ENCODE results near the gene LRRC43.

LRRC43 gene, protein sequence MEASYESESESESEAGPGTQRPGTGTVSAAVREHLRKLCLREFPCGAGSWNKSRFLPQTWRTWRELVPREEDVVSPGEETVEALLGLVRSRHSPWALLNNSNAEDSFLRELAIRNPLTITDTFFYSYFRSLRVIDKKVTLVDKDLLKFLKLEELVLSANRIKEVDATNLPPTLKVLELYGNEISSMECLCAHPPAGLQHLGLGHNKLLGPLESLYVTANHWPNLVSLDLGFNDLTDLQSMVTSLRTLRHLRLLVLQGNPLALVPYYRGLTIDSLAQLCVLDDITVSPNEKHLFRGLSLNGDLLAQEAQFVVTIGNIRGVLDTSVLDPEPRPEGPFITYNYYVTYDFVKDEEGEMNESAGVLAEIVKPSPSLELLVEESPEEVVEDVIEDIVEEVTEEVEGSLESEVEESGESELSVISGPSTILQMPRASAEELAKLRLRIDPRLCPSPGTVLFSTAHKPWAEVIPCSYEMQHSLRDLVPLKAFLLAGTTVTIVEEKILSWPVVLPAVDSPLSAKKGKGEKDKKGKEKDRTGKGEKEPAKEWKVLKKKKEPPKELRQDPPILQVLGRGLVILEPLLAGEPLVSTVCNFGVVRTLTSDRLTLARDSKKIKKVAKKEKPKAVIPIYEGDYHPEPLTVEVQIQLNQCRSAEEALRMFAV

DNA sequence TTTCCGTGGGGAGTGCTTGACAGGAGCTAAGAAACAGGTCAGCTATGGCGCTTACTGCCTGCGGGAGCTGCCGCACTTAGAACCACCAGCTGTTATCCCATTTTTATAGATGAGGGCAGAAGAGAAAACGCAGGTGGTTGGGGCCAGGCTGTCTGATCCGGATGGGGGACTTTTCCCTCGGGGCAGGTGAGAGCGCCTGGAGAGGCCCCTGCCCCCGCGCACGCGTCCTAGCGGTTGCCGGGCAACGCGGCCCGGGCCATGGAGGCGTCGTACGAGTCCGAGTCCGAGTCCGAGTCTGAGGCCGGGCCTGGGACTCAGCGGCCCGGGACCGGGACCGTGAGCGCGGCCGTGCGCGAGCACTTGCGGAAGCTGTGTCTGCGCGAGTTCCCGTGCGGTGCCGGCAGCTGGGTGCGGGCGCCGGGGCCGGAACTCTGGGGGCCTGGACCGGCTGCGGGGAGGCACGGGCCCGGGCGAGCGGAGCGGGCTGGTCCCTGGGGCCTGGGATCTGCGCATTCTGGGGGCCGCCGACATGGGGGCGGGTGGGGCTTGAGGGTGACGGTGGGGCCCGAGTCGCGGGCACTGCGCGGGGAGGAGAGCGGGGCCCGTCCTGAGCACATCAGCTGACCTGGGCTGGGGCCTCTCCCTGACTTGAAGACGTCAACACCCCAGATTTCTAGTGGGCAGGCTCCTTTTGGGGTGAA lies at the start of gene LRRC43:
Gene LRRC43 (plus strand): TSS at position 237 of the 701 bp plus-strand sequence. CDS start 22 bp downstream, at position 259.
- H3K9me3 ChIP-seq (ENCODE audit: control insufficient read depth, low read length) = no peaks in the 10 kb centered on the region
- H3K4me3 ChIP-seq (ENCODE audit: low read length) = no peak within 1 kb of the TSS
- peaks cover 8% of the 10 kb centered on the region for H3K27me3 ChIP-seq (ENCODE audit: control insufficient read depth, insufficient read depth, low read length)
- peak within 1 kb of the TSS; percentile 57 for H3K9ac ChIP-seq (ENCODE audit: low read length)
- H3K4me1 ChIP-seq (ENCODE audit: control insufficient read depth, insufficient read depth, low read length) = peaks cover 5% of the 10 kb centered on the region
- no peaks in the 10 kb centered on the region for H3K36me3 ChIP-seq (ENCODE audit: control insufficient read depth, insufficient read depth, low read length)

- H3K9me3 ChIP-seq (ENCODE audit: control insufficient read depth, low read length) = no peaks in the 10 kb centered on the region
- H3K9ac ChIP-seq (ENCODE audit: low read length) = no peak overlapping the region
- peaks cover 44% of the 10 kb centered on the region for H3K36me3 ChIP-seq (ENCODE audit: control insufficient read depth, insufficient read depth, low read length)
- H3K4me3 ChIP-seq (ENCODE audit: low read length) = no peak overlapping the region
- peaks cover 3% of the 10 kb centered on the region for H3K4me1 ChIP-seq (ENCODE audit: control insufficient read depth, insufficient read depth, low read length)
- H3K27me3 ChIP-seq (ENCODE audit: control insufficient read depth, insufficient read depth, low read length) = no peaks in the 10 kb centered on the region
Observed at GRCh38 chr12:122133192-122133950, 49.6 kb upstream of the LRRC43 start.

DNA sequence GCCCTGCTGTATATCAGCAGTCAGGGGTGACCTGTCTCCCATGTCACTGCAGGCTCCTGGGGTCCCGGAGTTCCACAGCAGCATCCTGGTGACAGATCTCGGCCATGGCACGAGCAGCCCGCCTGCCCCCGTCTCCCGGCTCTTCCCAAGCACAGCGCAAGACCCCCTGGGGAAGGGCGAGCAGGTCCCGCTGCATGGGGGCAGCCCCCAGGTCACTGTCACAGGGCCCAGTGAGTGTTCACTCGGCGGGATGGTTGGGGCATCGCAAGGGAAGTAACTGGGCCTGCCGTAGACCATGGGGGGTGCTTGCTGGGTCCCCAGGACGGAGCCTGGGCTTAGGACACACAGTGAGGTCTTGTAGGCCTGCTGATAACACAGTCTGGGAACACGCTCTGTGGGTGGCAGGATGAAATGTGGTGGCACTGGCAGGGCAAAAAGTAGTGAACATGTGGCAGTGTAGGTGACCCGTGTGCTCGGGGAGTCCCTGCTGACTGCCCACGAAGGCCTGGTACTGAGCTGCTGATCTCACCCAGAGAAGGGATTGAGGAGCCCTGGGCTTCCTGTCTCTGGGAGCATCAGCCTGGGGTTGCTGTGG lies 47.4 kb upstream of the LRRC43 start:
- Histone ChIP-seq H3K4me1 (ENCODE audit: control insufficient read depth, insufficient read depth, low read length) (peaks cover under 1% of the 10 kb centered on the region), H3K9me3 (ENCODE audit: control insufficient read depth, low read length) (no peaks in the 10 kb centered on the region), H3K9ac (ENCODE audit: low read length) (no peak overlapping the region), H3K36me3 (ENCODE audit: control insufficient read depth, insufficient read depth, low read length) (peaks cover 36% of the 10 kb centered on the region), H3K4me3 (ENCODE audit: low read length) (no peak overlapping the region), H3K27me3 (ENCODE audit: control insufficient read depth, insufficient read depth, low read length) (no peaks in the 10 kb centered on the region)

DNA sequence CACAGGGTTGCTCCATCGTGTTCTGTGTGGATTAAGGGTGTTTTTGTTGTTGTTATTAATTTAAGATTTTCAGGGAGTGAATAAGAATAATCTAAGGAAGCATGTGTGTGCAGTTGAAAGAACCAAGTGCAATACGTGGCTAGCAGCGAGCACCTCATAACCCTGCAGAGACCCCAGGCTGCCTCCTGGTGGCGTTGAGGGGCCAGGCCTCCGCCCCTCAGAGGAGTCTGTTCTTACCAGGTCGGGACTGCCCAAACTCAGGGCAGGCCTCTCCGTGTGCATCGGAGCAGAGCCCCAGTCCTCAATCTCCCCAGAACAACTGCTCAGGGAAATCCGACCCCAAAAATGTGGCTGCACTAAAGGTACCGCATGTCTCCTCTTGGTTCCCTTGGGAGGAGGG lies 45.7 kb upstream of the LRRC43 start:
- Histone ChIP-seq H3K9ac (ENCODE audit: low read length) (no peak overlapping the region), H3K4me3 (ENCODE audit: low read length) (no peak overlapping the region), H3K36me3 (ENCODE audit: control insufficient read depth, insufficient read depth, low read length) (peaks cover 44% of the 10 kb centered on the region), H3K27me3 (ENCODE audit: control insufficient read depth, insufficient read depth, low read length) (no peaks in the 10 kb centered on the region), H3K9me3 (ENCODE audit: control insufficient read depth, low read length) (no peaks in the 10 kb centered on the region), H3K4me1 (ENCODE audit: control insufficient read depth, insufficient read depth, low read length) (no peaks in the 10 kb centered on the region)

GRCh38 chr12:122137681-122138080 lies 45.2 kb upstream of the LRRC43 start:
- H3K9ac ChIP-seq (ENCODE audit: low read length) = no peak overlapping the region
- no peaks in the 10 kb centered on the region for H3K4me1 ChIP-seq (ENCODE audit: control insufficient read depth, insufficient read depth, low read length)
- H3K36me3 ChIP-seq (ENCODE audit: control insufficient read depth, insufficient read depth, low read length) = peaks cover 45% of the 10 kb centered on the region
- no peaks in the 10 kb centered on the region for H3K9me3 ChIP-seq (ENCODE audit: control insufficient read depth, low read length)
- no peaks in the 10 kb centered on the region for H3K27me3 ChIP-seq (ENCODE audit: control insufficient read depth, insufficient read depth, low read length)
- no peak overlapping the region for H3K4me3 ChIP-seq (ENCODE audit: low read length)

- Histone ChIP-seq H3K4me1 (ENCODE audit: control insufficient read depth, insufficient read depth, low read length) (no peaks in the 10 kb centered on the region), H3K9me3 (ENCODE audit: control insufficient read depth, low read length) (no peaks in the 10 kb centered on the region), H3K36me3 (ENCODE audit: control insufficient read depth, insufficient read depth, low read length) (peaks cover 45% of the 10 kb centered on the region)
Observed at GRCh38 chr12:122138181-122138580, 44.7 kb upstream of the LRRC43 start.

DNA sequence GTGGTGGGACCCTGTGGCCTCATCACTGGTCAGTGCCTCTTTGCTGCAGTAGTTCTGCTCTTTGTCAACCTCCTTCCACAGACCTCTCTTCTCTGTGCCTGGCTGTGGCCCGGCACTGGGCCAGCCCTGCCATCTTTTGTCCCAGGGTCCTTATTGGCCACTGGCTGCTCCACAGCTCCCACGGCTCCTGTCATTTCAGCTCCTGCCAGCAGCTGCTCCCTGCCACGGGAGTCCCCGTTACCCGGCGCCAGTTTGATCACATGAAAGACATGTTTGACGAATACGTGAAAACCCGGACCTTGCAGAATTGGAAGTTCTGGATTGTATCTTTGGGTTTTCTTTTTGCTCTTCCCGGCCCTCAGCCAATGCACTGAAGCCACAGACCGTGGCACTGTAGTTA lies 44.3 kb upstream of the LRRC43 start:
- Histone ChIP-seq H3K9me3 (ENCODE audit: control insufficient read depth, low read length) (no peaks in the 10 kb centered on the region), H3K27me3 (ENCODE audit: control insufficient read depth, insufficient read depth, low read length) (no peaks in the 10 kb centered on the region), H3K4me3 (ENCODE audit: low read length) (no peak overlapping the region), H3K9ac (ENCODE audit: low read length) (no peak overlapping the region), H3K36me3 (ENCODE audit: control insufficient read depth, insufficient read depth, low read length) (peaks cover 49% of the 10 kb centered on the region), H3K4me1 (ENCODE audit: control insufficient read depth, insufficient read depth, low read length) (no peaks in the 10 kb centered on the region)

More at GRCh38 chr12:122138181-122138580, 44.7 kb upstream of the LRRC43 start:
- H3K27me3 ChIP-seq (ENCODE audit: control insufficient read depth, insufficient read depth, low read length) = no peaks in the 10 kb centered on the region
- H3K4me3 ChIP-seq (ENCODE audit: low read length) = no peak overlapping the region
- no peak overlapping the region for H3K9ac ChIP-seq (ENCODE audit: low read length)

GRCh38 chr12:122139266-122139665 lies 43.7 kb upstream of the LRRC43 start:
- H3K9me3 ChIP-seq (ENCODE audit: control insufficient read depth, low read length) = no peaks in the 10 kb centered on the region
- no peak overlapping the region for H3K4me3 ChIP-seq (ENCODE audit: low read length)
- no peaks in the 10 kb centered on the region for H3K27me3 ChIP-seq (ENCODE audit: control insufficient read depth, insufficient read depth, low read length)
- H3K9ac ChIP-seq (ENCODE audit: low read length) = no peak overlapping the region
- H3K36me3 ChIP-seq (ENCODE audit: control insufficient read depth, insufficient read depth, low read length) = peaks cover 51% of the 10 kb centered on the region
- no peaks in the 10 kb centered on the region for H3K4me1 ChIP-seq (ENCODE audit: control insufficient read depth, insufficient read depth, low read length)

- Histone ChIP-seq H3K36me3 (ENCODE audit: control insufficient read depth, insufficient read depth, low read length) (peaks cover 50% of the 10 kb centered on the region), H3K27me3 (ENCODE audit: control insufficient read depth, insufficient read depth, low read length) (no peaks in the 10 kb centered on the region), H3K4me3 (ENCODE audit: low read length) (no peak overlapping the region), H3K9me3 (ENCODE audit: control insufficient read depth, low read length) (no peaks in the 10 kb centered on the region), H3K9ac (ENCODE audit: low read length) (no peak overlapping the region), H3K4me1 (ENCODE audit: control insufficient read depth, insufficient read depth, low read length) (no peaks in the 10 kb centered on the region)
Observed at GRCh38 chr12:122139941-122140340, 43.0 kb upstream of the LRRC43 start.

DNA sequence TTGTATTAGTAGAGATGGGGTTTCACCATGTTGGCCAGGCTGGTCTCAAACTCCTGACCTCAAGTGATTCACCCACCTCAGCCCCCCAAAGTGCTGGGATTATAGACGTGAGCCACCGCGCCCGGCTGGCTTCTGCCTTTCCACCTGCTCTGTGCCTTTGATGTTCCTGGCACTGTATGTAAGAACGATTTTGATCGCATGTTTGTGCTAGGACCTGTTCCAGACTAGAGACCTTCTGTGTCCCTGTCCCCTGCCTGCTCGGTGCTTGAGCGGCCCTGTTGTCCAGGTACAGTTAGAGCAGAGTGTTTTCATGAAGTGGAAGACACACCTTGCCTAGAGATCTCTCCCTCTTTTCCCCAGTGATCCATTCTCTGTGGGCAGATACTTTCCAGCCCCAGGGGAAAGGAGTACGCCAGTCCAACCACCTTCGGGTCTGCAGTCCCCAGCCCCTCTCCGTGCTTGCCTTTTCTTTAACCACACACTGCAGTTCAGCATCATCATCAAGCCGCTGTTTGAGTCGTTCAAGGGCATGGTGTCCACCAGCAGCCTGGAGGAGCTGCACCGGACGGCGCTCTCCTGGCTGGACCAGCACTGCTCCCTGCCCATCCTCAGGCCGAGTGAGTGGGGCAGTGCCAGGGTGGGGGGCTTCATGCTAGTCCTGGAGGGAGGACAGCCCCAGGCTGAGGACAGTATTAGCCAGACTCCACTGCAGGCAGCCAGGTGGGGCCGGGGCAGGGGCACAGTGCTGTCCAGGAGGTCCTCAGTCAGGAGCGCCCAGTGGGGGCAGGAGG lies 42.3 kb upstream of the LRRC43 start:
- Histone ChIP-seq H3K36me3 (ENCODE audit: control insufficient read depth, insufficient read depth, low read length) (peaks cover 43% of the 10 kb centered on the region), H3K4me1 (ENCODE audit: control insufficient read depth, insufficient read depth, low read length) (no peaks in the 10 kb centered on the region), H3K9me3 (ENCODE audit: control insufficient read depth, low read length) (no peaks in the 10 kb centered on the region), H3K9ac (ENCODE audit: low read length) (no peak overlapping the region), H3K4me3 (ENCODE audit: low read length) (no peak overlapping the region), H3K27me3 (ENCODE audit: control insufficient read depth, insufficient read depth, low read length) (no peaks in the 10 kb centered on the region)

Measured in mucosa of stomach (tissue), 1 donor.